DND-41 (cell line): ENCODE results near the gene NOSIP.

Source experiments
- CTCF ChIP-seq: IDR thresholded peaks from 2 replicates; pipeline ENCODE4 v1.5.1; 2012; ENCODE audit warnings: borderline replicate concordance, low read length, moderate library complexity, mild to moderate bottlenecking; ENCODE audit not compliant: poor library complexity, severe bottlenecking; ENCODE audit errors: extremely low read depth
- EZH2 ChIP-seq: IDR thresholded peaks from 3 replicates; pipeline ENCODE4 v1.6.1; 2012; ENCODE audit warnings: borderline replicate concordance, low read depth, mild to moderate bottlenecking, moderate library complexity, low read length, inconsistent platforms; ENCODE audit not compliant: severe bottlenecking

GRCh38 chr19:49573009-49573408, 7.3 kb downstream of the NOSIP start:
- TF ChIP-seq CTCF (no peak), EZH2 (no peak)
